Measurements from ENCODE around the gene ISOC1. TPM values are rescaled to one million over a fixed set of nuclear protein-coding genes. Genes with fewer than 3 reads are reported as not detected.

ISOC1 gene
- polyA plus RNA-seq, 1 donor from 2014 or later, result 34.0 TPM

Small RNA genes lying within 50 kb of the gene (small RNA-seq; reads per million reads assigned to genes)
- 0 reads per million in 3 experiments for gene MIR4633

Other genes starting within 250 kb of the ISOC1 start
- gene SLC27A6, start 129.3 kb upstream of the ISOC1 start, polyA plus RNA-seq, result 0.37 and 1.0 TPM in 2 replicates

Data from neural cell (in vitro differentiated cells).